Fibroblast of lung (primary cell): Measurements from ENCODE around the gene LRRC26. TPM values are rescaled to one million over a fixed set of nuclear protein-coding genes. Genes with fewer than 3 reads are reported as not detected.

ENCODE experiments used
- DNase-seq, 2 donors: peaks; one replicate each; pipeline versions ENCODE4 v3.0.0 to v3.0.0-alpha.2; 2010; ENCODE audit warnings: low read depth in 2 of 2
- H2AFZ ChIP-seq: 2 replicates; pipeline ENCODE4 v1.5.1; 2012; ENCODE audit warnings: low read length, control low read depth, inconsistent platforms
- H3K27ac ChIP-seq: 2 replicates; pipeline ENCODE4 v1.5.1; 2011; ENCODE audit warnings: low read length, control low read depth; ENCODE audit not compliant: insufficient read depth
- H3K27me3 ChIP-seq: 2 replicates; pipeline ENCODE4 v1.5.1; 2011; ENCODE audit warnings: mild to moderate bottlenecking, low read length; ENCODE audit not compliant: control insufficient read depth, insufficient read depth
- H3K36me3 ChIP-seq: 2 replicates; pipeline ENCODE4 v1.5.1; 2011; ENCODE audit warnings: low read length; ENCODE audit not compliant: control insufficient read depth, insufficient read depth
- H3K4me1 ChIP-seq: 2 replicates; pipeline ENCODE4 v1.5.1; 2011; ENCODE audit warnings: low read length; ENCODE audit not compliant: control insufficient read depth, insufficient read depth; ENCODE audit errors: extremely low read depth
- H3K4me2 ChIP-seq: 2 replicates; pipeline ENCODE4 v1.5.1; 2011; ENCODE audit warnings: low read length, control low read depth; ENCODE audit not compliant: insufficient read depth; ENCODE audit errors: extremely low read depth
- H3K4me3 ChIP-seq, 4 experiments: fragments of 200-600 bp in 1 of 4; sonication (generic) in 1 of 4; replicated peaks in 1 of 4; 2 replicates each; pipeline ENCODE4 v1.5.1; 2011 to 2016; ENCODE audit warnings: low read length in 4 of 4, low read depth in 3 of 4, mild to moderate bottlenecking in 3 of 4, control low read depth in 2 of 4, inconsistent platforms in 1 of 4, mixed read lengths in 1 of 4; ENCODE audit not compliant: insufficient read depth in 1 of 4; ENCODE audit errors: control extremely low read depth in 1 of 4
- H3K79me2 ChIP-seq: 2 replicates; pipeline ENCODE4 v1.5.1; 2012; ENCODE audit warnings: mild to moderate bottlenecking, low read length, inconsistent platforms; ENCODE audit not compliant: control insufficient read depth, insufficient read depth
- H3K9ac ChIP-seq: 2 replicates; pipeline ENCODE4 v1.5.1; 2011; ENCODE audit warnings: mild to moderate bottlenecking, low read length, control low read depth; ENCODE audit not compliant: insufficient read depth
- H3K9me3 ChIP-seq: 2 replicates; pipeline ENCODE4 v1.5.1; 2012; ENCODE audit warnings: low read depth, low read length; ENCODE audit not compliant: control insufficient read depth, insufficient read depth
- H4K20me1 ChIP-seq: 2 replicates; pipeline ENCODE4 v1.5.1; 2011; ENCODE audit warnings: low read length; ENCODE audit not compliant: control insufficient read depth, insufficient read depth; ENCODE audit errors: extremely low read depth
- CTCF ChIP-seq, 2 donors: IDR thresholded peaks in 1 of 2; conservative IDR thresholded peaks in 1 of 2; 1 replicate in 1 of 2; 2 replicates in 1 of 2; pipeline ENCODE4 v1.5.1; 2011 to 2012; ENCODE audit warnings: low read length in 2 of 2, control low read depth in 1 of 2, inconsistent platforms in 1 of 2, low read depth in 1 of 2, mild to moderate bottlenecking in 1 of 2
- EZH2 ChIP-seq: IDR thresholded peaks from 2 replicates; pipeline ENCODE4 v1.5.1; 2012; ENCODE audit warnings: low read length, control low read depth, mild to moderate bottlenecking; ENCODE audit errors: missing control alignments
- polyA plus RNA-seq, 2 donors: library from polyadenylated mRNA; depleted of rRNA in 1 of 2; stranded (reverse) in 1 of 2; unstranded in 1 of 2; fragments of >200 nt; gene quantifications; 2 replicates each; pipeline ENCODE4 v1.2.1, GENCODE V29; 2011 to 2012; ENCODE audit warnings: missing spikeins in 1 of 2
- total RNA-seq: library from RNA; depleted of rRNA; stranded (reverse); fragments of >200 nt; gene quantifications from 2 replicates; pipeline ENCODE4 v1.2.1, GENCODE V29; 2014

Gene LRRC26
- total and polyA plus RNA-seq, 2 donors (not counting 1 experiment from before 2014, with no cell fraction given): not detected

- no peaks in the 10 kb centered on the region for H4K20me1 ChIP-seq
- H3K9ac ChIP-seq: peak within 1 kb of the TSS; percentile 93
- TF ChIP-seq CTCF (conservative IDR thresholded peaks at IDR 0.05 in 1 of 2, IDR thresholded peaks at IDR 0.05 in 1 of 2; ENCODE audit: low read depth in 1 of 2, low read length in 2 of 2) (no peak), EZH2 (no peak)
- no peaks in the 10 kb centered on the region for H3K9me3 ChIP-seq
- peaks cover 20% of the 10 kb centered on the region for H3K4me1 ChIP-seq
- H3K36me3 ChIP-seq: no peaks in the 10 kb centered on the region
- H3K27ac ChIP-seq: peak within 1 kb of the TSS; percentile 82
- H3K4me2 ChIP-seq: peak within 1 kb of the TSS; percentile 94
- H2AFZ ChIP-seq: peak within 1 kb of the TSS; percentile 71
- peak; percentile 78 for DNase-seq
- H3K4me3 ChIP-seq: peak within 1 kb of the TSS; percentile 92 to 99 (median 97)
- peaks cover 48% of the 10 kb centered on the region for H3K79me2 ChIP-seq
- H3K27me3 ChIP-seq: no peaks in the 10 kb centered on the region
Measured at GRCh38 chr9:137205126-137206069, 35.5 kb upstream of the LRRC26 start, which contains the start of the genes NDOR1 and TMEM203. NDOR1 (plus strand) TSS chr9:137205700; CDS start chr9:137205778, 78 bp downstream. TMEM203 (minus strand) TSS chr9:137205648; CDS start chr9:137205414, 234 bp downstream.

GRCh38 chr9:137204731-137205125, 34.9 kb upstream of the LRRC26 start:
- H3K27me3 ChIP-seq: no peaks in the 10 kb centered on the region
- H3K4me1 ChIP-seq: peaks cover 20% of the 10 kb centered on the region
- DNase-seq: no peak
- TF ChIP-seq EZH2: no peak
- TF ChIP-seq CTCF (conservative IDR thresholded peaks at IDR 0.05 in 1 of 2, IDR thresholded peaks at IDR 0.05 in 1 of 2; ENCODE audit: low read depth in 1 of 2, low read length in 2 of 2): no peak
- H3K9ac ChIP-seq: peak overlapping the region; percentile 93
- H3K79me2 ChIP-seq: peaks cover 48% of the 10 kb centered on the region
- no peaks in the 10 kb centered on the region for H4K20me1 ChIP-seq
- H3K4me3 ChIP-seq: peak overlapping the region; percentile 84 to 99 (median 97)
- no peaks in the 10 kb centered on the region for H3K9me3 ChIP-seq
- H2AFZ ChIP-seq: peak overlapping the region; percentile 71
- H3K27ac ChIP-seq: peak overlapping the region; percentile 82
- peak overlapping the region; percentile 89 for H3K4me2 ChIP-seq
- no peaks in the 10 kb centered on the region for H3K36me3 ChIP-seq

GRCh38 chr9:137202966-137203365, 33.1 kb upstream of the LRRC26 start:
- no peaks in the 10 kb centered on the region for H3K27me3 ChIP-seq
- H3K4me3 ChIP-seq: no peak overlapping the region
- no peaks in the 10 kb centered on the region for H3K9me3 ChIP-seq
- DNase-seq: no peak
- peaks cover 21% of the 10 kb centered on the region for H3K4me1 ChIP-seq
- no peaks in the 10 kb centered on the region for H3K36me3 ChIP-seq
- no peaks in the 10 kb centered on the region for H4K20me1 ChIP-seq
- TF ChIP-seq CTCF (conservative IDR thresholded peaks at IDR 0.05 in 1 of 2, IDR thresholded peaks at IDR 0.05 in 1 of 2; ENCODE audit: low read depth in 1 of 2, low read length in 2 of 2) (no peak), EZH2 (no peak)
- H2AFZ ChIP-seq: no peak overlapping the region
- H3K27ac ChIP-seq: no peak overlapping the region
- no peak overlapping the region for H3K4me2 ChIP-seq
- H3K79me2 ChIP-seq: peaks cover 48% of the 10 kb centered on the region
- no peak overlapping the region for H3K9ac ChIP-seq
